ENCODE measurements around the gene PRKAG1.

Gene PRKAG1

DNA sequence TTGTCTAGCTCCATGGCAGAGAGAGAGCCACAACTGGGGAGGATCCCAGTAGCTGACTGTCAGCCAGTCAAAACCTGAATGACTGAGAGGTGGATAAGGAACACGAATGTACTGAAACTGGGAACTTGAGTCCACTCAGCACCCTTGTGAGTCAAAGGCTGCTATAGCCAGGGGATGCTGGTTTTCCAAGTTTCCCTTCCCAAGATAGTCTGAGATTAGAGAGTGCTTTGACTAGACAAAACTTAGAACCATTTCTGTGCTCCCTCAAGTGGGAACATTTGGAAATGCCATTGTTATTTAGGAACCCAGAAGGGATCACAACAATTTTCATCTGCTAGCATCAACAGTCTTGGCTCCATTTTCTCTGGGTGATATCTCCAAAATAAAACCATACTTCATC, 4.0 kb downstream of the PRKAG1 start:
- DNase-seq (ENCODE audit: low spot score): no peak
- in situ Hi-C loops (cut with MboI; ENCODE audit: low pct_unique_long_range_greater_than_20kb, low sequenced_read_pairs, unreplicated experiment): no loop called here
- TF ChIP-seq CTCF (IDR thresholded peaks at IDR 0.05; ENCODE audit: extremely low read depth, insufficient read depth, missing control alignments): no peak

DNA sequence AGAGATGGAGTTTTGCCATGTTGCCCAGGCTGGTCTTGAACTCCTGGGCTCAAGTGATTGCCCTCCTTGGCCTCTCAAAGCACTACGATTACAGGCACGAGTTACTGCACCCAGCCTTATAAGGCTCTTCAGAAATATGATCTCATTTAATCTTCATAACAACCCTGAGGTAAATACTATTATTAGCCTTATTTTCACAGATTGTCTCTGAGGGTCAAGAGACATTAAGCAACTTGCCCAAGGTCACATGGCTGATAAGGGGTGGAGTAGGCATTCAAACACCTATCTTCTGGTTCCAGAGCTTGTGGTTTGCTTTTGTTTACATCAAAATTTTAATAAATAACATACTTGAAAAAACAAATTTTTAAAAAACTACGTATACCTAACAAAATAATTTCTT, 5.1 kb downstream of the PRKAG1 start:
- no peak for TF ChIP-seq CTCF (IDR thresholded peaks at IDR 0.05; ENCODE audit: extremely low read depth, insufficient read depth, missing control alignments)
- in situ Hi-C loops (cut with MboI; ENCODE audit: low pct_unique_long_range_greater_than_20kb, low sequenced_read_pairs, unreplicated experiment): no loop called here
- no peak for DNase-seq (ENCODE audit: low spot score)

- TF ChIP-seq CTCF (IDR thresholded peaks at IDR 0.05; ENCODE audit: extremely low read depth, insufficient read depth, missing control alignments): no peak
- in situ Hi-C loops (cut with MboI; ENCODE audit: low pct_unique_long_range_greater_than_20kb, low sequenced_read_pairs, unreplicated experiment): no loop called here
- no peak for DNase-seq (ENCODE audit: low spot score)
These were observed 5.8 kb downstream of the PRKAG1 start for GRCh38 chr12:49012739-49013138.

DNA sequence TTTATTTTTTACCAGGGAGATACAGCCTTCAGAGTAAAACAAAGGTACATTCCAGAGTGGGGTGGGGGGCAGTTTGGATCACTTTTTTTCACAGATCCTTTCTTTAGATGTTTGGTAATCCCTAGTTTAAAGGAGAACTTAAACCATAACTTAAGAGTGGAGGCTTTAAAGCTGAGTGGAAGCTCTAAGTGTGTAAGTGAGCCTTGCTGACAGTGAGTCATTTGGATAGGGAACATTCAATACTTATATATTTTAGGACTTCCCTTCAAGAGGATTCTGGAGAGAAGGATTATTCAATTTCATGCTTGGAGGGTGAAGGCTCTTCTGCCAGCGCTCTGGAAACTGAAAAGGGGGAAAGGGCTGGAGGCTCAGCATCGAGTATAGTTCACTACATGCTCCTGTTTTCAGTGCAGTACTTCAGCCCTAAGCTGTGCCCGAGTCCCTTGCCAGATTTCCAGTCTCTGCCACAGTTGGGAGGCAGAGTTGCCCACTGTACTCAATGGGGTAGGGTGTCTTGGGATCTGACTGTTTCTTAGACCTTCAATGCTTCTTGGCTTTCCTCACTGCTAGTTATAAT, 8.4 kb downstream of the PRKAG1 start:
- in situ Hi-C loops (cut with MboI; ENCODE audit: low pct_unique_long_range_greater_than_20kb, low sequenced_read_pairs, unreplicated experiment): no loop called here
- no peak for DNase-seq (ENCODE audit: low spot score)
- TF ChIP-seq CTCF (IDR thresholded peaks at IDR 0.05; ENCODE audit: extremely low read depth, insufficient read depth, missing control alignments): no peak

DNA sequence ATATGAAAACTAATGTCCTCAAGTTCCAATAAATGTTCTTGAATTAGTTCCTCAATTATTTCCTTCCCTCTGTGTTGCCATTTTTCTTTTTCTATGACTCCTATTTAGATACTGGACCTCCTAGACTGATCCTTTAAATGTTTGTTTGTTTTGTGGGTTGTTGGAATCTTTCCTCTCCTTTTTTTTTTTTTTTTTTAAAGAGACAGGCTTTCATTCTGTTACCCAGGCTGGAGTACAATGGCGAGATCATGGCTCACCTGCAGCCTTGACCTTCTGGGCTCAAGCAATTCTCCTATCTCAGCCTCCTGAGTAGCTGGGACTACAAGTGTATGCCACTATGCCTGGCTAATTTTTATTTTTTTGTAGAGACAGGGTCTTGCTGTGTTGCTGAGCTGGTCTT, 9.6 kb downstream of the PRKAG1 start:
- no peak for TF ChIP-seq CTCF (IDR thresholded peaks at IDR 0.05; ENCODE audit: extremely low read depth, insufficient read depth, missing control alignments)
- in situ Hi-C loops (cut with MboI; ENCODE audit: low pct_unique_long_range_greater_than_20kb, low sequenced_read_pairs, unreplicated experiment): no loop called here
- no peak for DNase-seq (ENCODE audit: low spot score)

GRCh38 chr12:49000346-49000745, 18.2 kb downstream of the PRKAG1 start:
- DNase-seq (ENCODE audit: low spot score): no peak
- no peak for TF ChIP-seq CTCF (IDR thresholded peaks at IDR 0.05; ENCODE audit: extremely low read depth, insufficient read depth, missing control alignments)
- in situ Hi-C loops (cut with MboI; ENCODE audit: low pct_unique_long_range_greater_than_20kb, low sequenced_read_pairs, unreplicated experiment): no loop called here

Data from GM13977 (cell line).